Measurements from ENCODE around the gene SLC22A3. TPM values are rescaled to one million over a fixed set of nuclear protein-coding genes. Genes with fewer than 3 reads are reported as not detected.

The SLC22A3 gene
- polyA plus RNA-seq, 2 of the 4 experiments (the other 2 are of a cell fraction) = 44.9 to 57.4 TPM

- no peak overlapping the region for H3K4me2 ChIP-seq
- DNase-seq (ENCODE audit: low read depth in 1 of 2, low spot score in 1 of 2) (no peak), ATAC-seq (no peak), FAIRE-seq (no peak)
- no peaks in the 10 kb centered on the region for H3K9me3 ChIP-seq
- TF ChIP-seq ESRRA (IDR thresholded peaks at IDR 0.05; ENCODE audit: borderline replicate concordance, low read length) (no peak), FOXS1 (CRISPR knock-in tag; IDR thresholded peaks at IDR 0.05) (no peak), MAFK (IDR thresholded peaks at IDR 0.05; ENCODE audit: partially characterized antibody) (no peak), BCL3 (IDR thresholded peaks at IDR 0.05) (no peak), FOSB (CRISPR knock-in tag; IDR thresholded peaks at IDR 0.05) (no peak), CHD2 (IDR thresholded peaks at IDR 0.05; ENCODE audit: low read length, partially characterized antibody) (no peak), TFCP2L1 (CRISPR knock-in tag; IDR thresholded peaks at IDR 0.05) (no peak), JUNB (IDR thresholded peaks at IDR 0.05) (no peak), ZC3H11A (IDR thresholded peaks at IDR 0.05) (no peak), KDM1A (IDR thresholded peaks at IDR 0.05; ENCODE audit: low read depth) (no peak), MAZ (IDR thresholded peaks at IDR 0.05; ENCODE audit: borderline replicate concordance, low read depth, low read length) (no peak), CHD4 (IDR thresholded peaks at IDR 0.05; ENCODE audit: borderline replicate concordance) (no peak), REST (IDR thresholded peaks at IDR 0.05) (no peak), HOXA7 (CRISPR knock-in tag; IDR thresholded peaks at IDR 0.05) (no peak), FOSL2 (IDR thresholded peaks at IDR 0.05) (no peak), FOSL2 (CRISPR knock-in tag; IDR thresholded peaks at IDR 0.05) (no peak), POLR2A (IDR thresholded peaks at IDR 0.05; ENCODE audit: low read length) (no peak), NR3C1 (IDR thresholded peaks at IDR 0.05) (no peak), BHLHE40 (IDR thresholded peaks at IDR 0.05; ENCODE audit: low read depth, low read length) (no peak), RNF2 (IDR thresholded peaks at IDR 0.05; ENCODE audit: borderline replicate concordance, low read depth) (no peak)
- TF ChIP-seq, protein P1, sequence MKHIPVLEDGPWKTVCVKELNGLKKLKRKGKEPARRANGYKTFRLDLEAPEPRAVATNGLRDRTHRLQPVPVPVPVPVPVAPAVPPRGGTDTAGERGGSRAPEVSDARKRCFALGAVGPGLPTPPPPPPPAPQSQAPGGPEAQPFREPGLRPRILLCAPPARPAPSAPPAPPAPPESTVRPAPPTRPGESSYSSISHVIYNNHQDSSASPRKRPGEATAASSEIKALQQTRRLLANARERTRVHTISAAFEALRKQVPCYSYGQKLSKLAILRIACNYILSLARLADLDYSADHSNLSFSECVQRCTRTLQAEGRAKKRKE (CRISPR knock-in tag; IDR thresholded peaks at IDR 0.05; ENCODE audit: low read depth) = no peak
- WGBS (ENCODE audit: missing lambda C conversion rate) = 95% methylated on average over 5 of the region's 5 CpGs
- no peaks in the 10 kb centered on the region for H3K4me1 ChIP-seq
- no peak overlapping the region for H3K4me3 ChIP-seq
- CTCF ChIA-PET = no interaction called here
- no peak overlapping the region for H3K27ac ChIP-seq
- POLR2A ChIA-PET = no interaction called here
These were observed 60.4 kb downstream of the SLC22A3 start for GRCh38 chr6:160408528-160408927.

DNA sequence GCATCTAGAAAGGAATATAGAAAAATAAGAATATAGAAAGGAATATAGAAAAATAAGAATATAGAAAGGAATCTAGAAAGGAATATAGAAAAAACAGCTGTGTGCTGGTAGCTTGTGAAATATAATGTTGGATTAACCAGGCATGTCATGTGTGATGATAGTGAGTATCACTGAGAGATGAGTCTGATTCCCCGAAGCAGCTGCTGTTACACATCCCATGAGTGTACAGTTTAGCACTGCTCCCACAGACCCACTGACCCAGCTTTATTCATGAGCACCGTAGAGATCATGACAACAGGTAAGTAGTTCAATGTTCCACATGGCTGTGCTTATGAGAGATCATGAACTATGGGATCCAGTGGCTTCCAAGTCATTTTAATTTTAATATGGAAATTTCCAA, 64.8 kb downstream of the SLC22A3 start:
- FAIRE-seq (no peak), ATAC-seq (no peak), DNase-seq (ENCODE audit: low read depth in 1 of 2, low spot score in 1 of 2) (no peak)
- WGBS (ENCODE audit: missing lambda C conversion rate) = 86% methylated on average over 2 of the region's 2 CpGs
- no peaks in the 10 kb centered on the region for H3K9me3 ChIP-seq
- ChIA-PET POLR2A (no interaction called here), CTCF (interaction anchor here (0.9 to 1.5 kb wide), 2 partner anchors 19 to 325 kb away, joined by 3 read pairs; no protein-coding TSS in a partner anchor)
- H3K4me3 ChIP-seq = no peak overlapping the region
- H3K4me1 ChIP-seq = no peaks in the 10 kb centered on the region
- no peak overlapping the region for H3K4me2 ChIP-seq
- H3K27ac ChIP-seq = no peak overlapping the region
- no peak for TF ChIP-seq KDM5A (IDR thresholded peaks at IDR 0.05)
- TF ChIP-seq, protein P2, sequence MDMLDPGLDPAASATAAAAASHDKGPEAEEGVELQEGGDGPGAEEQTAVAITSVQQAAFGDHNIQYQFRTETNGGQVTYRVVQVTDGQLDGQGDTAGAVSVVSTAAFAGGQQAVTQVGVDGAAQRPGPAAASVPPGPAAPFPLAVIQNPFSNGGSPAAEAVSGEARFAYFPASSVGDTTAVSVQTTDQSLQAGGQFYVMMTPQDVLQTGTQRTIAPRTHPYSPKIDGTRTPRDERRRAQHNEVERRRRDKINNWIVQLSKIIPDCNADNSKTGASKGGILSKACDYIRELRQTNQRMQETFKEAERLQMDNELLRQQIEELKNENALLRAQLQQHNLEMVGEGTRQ (IDR thresholded peaks at IDR 0.05) = no peak
- TF ChIP-seq MAFK (IDR thresholded peaks at IDR 0.05; ENCODE audit: partially characterized antibody) = no peak
- TF ChIP-seq JUNB (IDR thresholded peaks at IDR 0.05) = no peak
- no peak for TF ChIP-seq REST (IDR thresholded peaks at IDR 0.05)
- no peak for TF ChIP-seq CHD4 (IDR thresholded peaks at IDR 0.05; ENCODE audit: borderline replicate concordance)
- TF ChIP-seq MAZ (IDR thresholded peaks at IDR 0.05; ENCODE audit: borderline replicate concordance, low read depth, low read length) = no peak
- TF ChIP-seq ESRRA (IDR thresholded peaks at IDR 0.05; ENCODE audit: borderline replicate concordance, low read length) = no peak
- no peak for TF ChIP-seq RARB (CRISPR knock-in tag; IDR thresholded peaks at IDR 0.05)
- no peak for TF ChIP-seq ZFP36 (IDR thresholded peaks at IDR 0.05; ENCODE audit: borderline replicate concordance, partially characterized antibody)
- TF ChIP-seq, protein P1 (CRISPR knock-in tag; IDR thresholded peaks at IDR 0.05; ENCODE audit: low read depth) = no peak
- no peak for TF ChIP-seq HOXA7 (CRISPR knock-in tag; IDR thresholded peaks at IDR 0.05)
